HepG2 (cell line): ENCODE results near the gene HACE1.

Experiments used
- ATF7 ChIP-seq, 2 experiments: fragments of 450-650 bp in 1 of 2; sonication (generic) in 1 of 2; formaldehyde crosslinking in 1 of 2; IDR thresholded peaks; 2 replicates each; pipeline versions ENCODE4 v1.4.0 to v1.6.1; 2016 to 2020; ENCODE audit warnings: antibody characterized with exemption in 1 of 2, mild to moderate bottlenecking in 1 of 2, missing genetic modification reagents in 1 of 2
- CHD2 ChIP-seq: IDR thresholded peaks from 2 replicates; pipeline ENCODE4 v1.6.1; 2011; ENCODE audit warnings: low read depth, low read length, improper control_type of control experiment
- CTCF ChIP-seq: sonication (generic); formaldehyde crosslinking; IDR thresholded peaks from 2 replicates; pipeline ENCODE4 v1.5.0; 2020; ENCODE audit warnings: mild to moderate bottlenecking, missing genetic modification reagents, moderate library complexity
- POLR2A ChIP-seq, 2 experiments: IDR thresholded peaks; 2 replicates each; pipeline ENCODE4 v1.6.1; 2011; ENCODE audit warnings: low read depth in 2 of 2, low read length in 2 of 2, mild to moderate bottlenecking in 1 of 2, moderate library complexity in 1 of 2; ENCODE audit not compliant: insufficient read depth in 1 of 2
- TGIF2 ChIP-seq: IDR thresholded peaks from 2 replicates; pipeline ENCODE4 v1.6.1; 2016; ENCODE audit warnings: control low read depth, missing compliant biosample characterization
- YY1 ChIP-seq: IDR thresholded peaks from 2 replicates; pipeline ENCODE4 v1.6.1; 2011; ENCODE audit warnings: low read length, low read depth, moderate library complexity, mild to moderate bottlenecking; ENCODE audit not compliant: insufficient read depth, insufficient replicate concordance
- ZBTB43 ChIP-seq: sonication (generic); formaldehyde crosslinking; conservative IDR thresholded peaks from 2 replicates; pipeline ENCODE4 v1.4.0; 2020; ENCODE audit warnings: missing genetic modification reagents
- ZNF274 ChIP-seq: sonication (generic); formaldehyde crosslinking; IDR thresholded peaks from 2 replicates; pipeline ENCODE4 v1.5.1; 2020; ENCODE audit warnings: mild to moderate bottlenecking, missing genetic modification reagents
- TF ChIP-seq, protein P1 (sequence below): sonication (generic); formaldehyde crosslinking; IDR thresholded peaks from 2 replicates; pipeline ENCODE4 v1.5.0; 2020; ENCODE audit warnings: missing genetic modification reagents

- TF ChIP-seq POLR2A (IDR thresholded peaks at IDR 0.05; ENCODE audit: insufficient read depth in 1 of 2, low read depth in 2 of 2, low read length in 2 of 2) = no peak
- peak; percentile 48 for TF ChIP-seq CTCF (CRISPR knock-in tag)
- no peak for TF ChIP-seq YY1
- TF ChIP-seq, protein P1, sequence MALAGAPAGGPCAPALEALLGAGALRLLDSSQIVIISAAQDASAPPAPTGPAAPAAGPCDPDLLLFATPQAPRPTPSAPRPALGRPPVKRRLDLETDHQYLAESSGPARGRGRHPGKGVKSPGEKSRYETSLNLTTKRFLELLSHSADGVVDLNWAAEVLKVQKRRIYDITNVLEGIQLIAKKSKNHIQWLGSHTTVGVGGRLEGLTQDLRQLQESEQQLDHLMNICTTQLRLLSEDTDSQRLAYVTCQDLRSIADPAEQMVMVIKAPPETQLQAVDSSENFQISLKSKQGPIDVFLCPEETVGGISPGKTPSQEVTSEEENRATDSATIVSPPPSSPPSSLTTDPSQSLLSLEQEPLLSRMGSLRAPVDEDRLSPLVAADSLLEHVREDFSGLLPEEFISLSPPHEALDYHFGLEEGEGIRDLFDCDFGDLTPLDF (CRISPR knock-in tag) = no peak
- TF ChIP-seq ATF7 (IDR thresholded peaks at IDR 0.05) = no peak
- TF ChIP-seq ATF7 (CRISPR knock-in tag; IDR thresholded peaks at IDR 0.05) = no peak
- TF ChIP-seq CHD2 = no peak
- no peak for TF ChIP-seq ZNF274 (CRISPR knock-in tag)
- no peak for TF ChIP-seq ZBTB43 (CRISPR knock-in tag)
- no peak for TF ChIP-seq TGIF2 (CRISPR knock-in tag)
These were observed 88.4 kb downstream of the HACE1 start for GRCh38 chr6:104771258-104771832.
